Brain microvascular endothelial cell (primary cell): ENCODE measurements around the gene CERS6.

Experiments
- DNase-seq: peaks from one replicate; pipeline ENCODE4 v3.0.0-alpha.2; 2020
- H3K27ac ChIP-seq: fragments of 250-450 bp; sonication (Bioruptor Pico); 2 replicates; pipeline ENCODE4 v1.5.1; 2020; ENCODE audit warnings: mild to moderate bottlenecking, moderate library complexity
- H3K27me3 ChIP-seq: fragments of 250-450 bp; sonication (Bioruptor Pico); replicated peaks from 2 replicates; pipeline ENCODE4 v1.5.1; 2020; ENCODE audit warnings: mild to moderate bottlenecking
- H3K36me3 ChIP-seq: fragments of 250-450 bp; sonication (Bioruptor Pico); replicated peaks from 2 replicates; pipeline ENCODE4 v1.5.1; 2020; ENCODE audit warnings: mild to moderate bottlenecking
- H3K4me3 ChIP-seq: 2 replicates; pipeline ENCODE4 v1.5.1; 2011; ENCODE audit warnings: low read depth, mild to moderate bottlenecking, control low read depth, low read length, moderate library complexity
- in situ Hi-C: cut with HindIII; loops from 2 replicates; pipeline ENCODE4 v1.10.0; 2017; ENCODE audit warnings: low sequenced_read_pairs, low pct_ligation_motif_present
- TF ChIP-seq, protein P1 (sequence below): IDR thresholded peaks from 2 replicates; pipeline ENCODE4 v1.5.1; 2011; ENCODE audit warnings: low read depth, mild to moderate bottlenecking, moderate library complexity, low read length, control low read depth, inconsistent platforms; ENCODE audit errors: missing control alignments

CERS6 gene

GRCh38 chr2:168555283-168555682, 99.2 kb downstream of the CERS6 start:
- in situ Hi-C loops: no loop called here
- Histone ChIP-seq H3K27me3 (no peaks in the 10 kb centered on the region), H3K4me3 (no peak overlapping the region), H3K36me3 (no peaks in the 10 kb centered on the region), H3K27ac (no peak overlapping the region)
- TF ChIP-seq, protein P1, sequence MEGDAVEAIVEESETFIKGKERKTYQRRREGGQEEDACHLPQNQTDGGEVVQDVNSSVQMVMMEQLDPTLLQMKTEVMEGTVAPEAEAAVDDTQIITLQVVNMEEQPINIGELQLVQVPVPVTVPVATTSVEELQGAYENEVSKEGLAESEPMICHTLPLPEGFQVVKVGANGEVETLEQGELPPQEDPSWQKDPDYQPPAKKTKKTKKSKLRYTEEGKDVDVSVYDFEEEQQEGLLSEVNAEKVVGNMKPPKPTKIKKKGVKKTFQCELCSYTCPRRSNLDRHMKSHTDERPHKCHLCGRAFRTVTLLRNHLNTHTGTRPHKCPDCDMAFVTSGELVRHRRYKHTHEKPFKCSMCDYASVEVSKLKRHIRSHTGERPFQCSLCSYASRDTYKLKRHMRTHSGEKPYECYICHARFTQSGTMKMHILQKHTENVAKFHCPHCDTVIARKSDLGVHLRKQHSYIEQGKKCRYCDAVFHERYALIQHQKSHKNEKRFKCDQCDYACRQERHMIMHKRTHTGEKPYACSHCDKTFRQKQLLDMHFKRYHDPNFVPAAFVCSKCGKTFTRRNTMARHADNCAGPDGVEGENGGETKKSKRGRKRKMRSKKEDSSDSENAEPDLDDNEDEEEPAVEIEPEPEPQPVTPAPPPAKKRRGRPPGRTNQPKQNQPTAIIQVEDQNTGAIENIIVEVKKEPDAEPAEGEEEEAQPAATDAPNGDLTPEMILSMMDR: no peak
- DNase-seq: no peak

GRCh38 chr2:168559187-168559586, 103.1 kb downstream of the CERS6 start:
- H3K27ac ChIP-seq: no peak overlapping the region
- DNase-seq: no peak
- no peaks in the 10 kb centered on the region for H3K36me3 ChIP-seq
- no peak overlapping the region for H3K4me3 ChIP-seq
- TF ChIP-seq, protein P1: no peak
- in situ Hi-C loops: no loop called here
- no peaks in the 10 kb centered on the region for H3K27me3 ChIP-seq

GRCh38 chr2:168560817-168561499, 104.9 kb downstream of the CERS6 start:
- no peak overlapping the region for H3K27ac ChIP-seq
- TF ChIP-seq, protein P1: no peak
- in situ Hi-C loops: no loop called here

GRCh38 chr2:168561991-168562390, 105.9 kb downstream of the CERS6 start:
- Histone ChIP-seq H3K27me3 (no peaks in the 10 kb centered on the region), H3K36me3 (no peaks in the 10 kb centered on the region), H3K27ac (no peak overlapping the region), H3K4me3 (no peak overlapping the region)
- no peak for DNase-seq
- TF ChIP-seq, protein P1: no peak
- in situ Hi-C loops: no loop called here

More at GRCh38 chr2:168560817-168561499, 104.9 kb downstream of the CERS6 start:
- no peak for DNase-seq
- no peaks in the 10 kb centered on the region for H3K27me3 ChIP-seq
- no peaks in the 10 kb centered on the region for H3K36me3 ChIP-seq
- H3K4me3 ChIP-seq: no peak overlapping the region

GRCh38 chr2:168562971-168563370, 106.9 kb downstream of the CERS6 start:
- no peaks in the 10 kb centered on the region for H3K36me3 ChIP-seq
- no peak overlapping the region for H3K27ac ChIP-seq
- no peaks in the 10 kb centered on the region for H3K27me3 ChIP-seq
- no peak overlapping the region for H3K4me3 ChIP-seq
- in situ Hi-C loops: no loop called here
- DNase-seq: no peak
- TF ChIP-seq, protein P1: no peak

DNA sequence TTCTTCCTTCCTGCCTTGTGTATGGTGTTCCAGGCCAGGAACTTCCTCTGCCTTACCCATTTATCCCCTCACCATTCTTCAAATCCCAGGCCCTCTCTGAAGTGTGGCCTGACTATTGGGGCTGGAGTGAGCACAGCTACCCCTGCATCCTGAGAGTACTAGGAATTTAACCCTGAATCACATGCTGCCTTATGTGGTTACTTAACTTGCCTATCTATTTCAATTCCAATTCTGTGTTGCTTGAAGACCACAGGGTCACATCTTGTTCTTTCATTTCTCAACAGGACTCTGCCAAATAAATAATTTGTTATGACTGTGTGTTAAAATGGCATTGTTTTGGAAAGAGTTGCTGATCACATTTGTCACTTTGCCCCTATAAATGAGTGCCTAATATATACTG, 108.6 kb downstream of the CERS6 start:
- no peaks in the 10 kb centered on the region for H3K36me3 ChIP-seq
- DNase-seq: no peak
- TF ChIP-seq, protein P1: no peak
- in situ Hi-C loops: no loop called here
- no peak overlapping the region for H3K4me3 ChIP-seq
- no peak overlapping the region for H3K27ac ChIP-seq
- no peaks in the 10 kb centered on the region for H3K27me3 ChIP-seq
